B cell (primary cell): ENCODE data around the gene KBTBD3. TPM values are rescaled to one million over a fixed set of nuclear protein-coding genes. Genes with fewer than 3 reads are reported as not detected.

Experiments
- ATAC-seq: fragments of 200-7000 bp; cut with Tn5 transposase; one replicate; pipeline ENCODE4 v1.10.0; 2021; ENCODE audit warnings: low read depth, mild to moderate bottlenecking, moderate number of reproducible peaks, moderate library complexity
- CTCF ChIA-PET: fragments of 350-600 bp; sonication (Branson Sonifier 250); formaldehyde crosslinking; loops from one replicate; lab custom pipeline; 2021; ENCODE audit warnings: antibody characterized with exemption, inconsistent platforms; lab: Charles Lee
- POLR2A ChIA-PET: fragments of 350-600 bp; sonication (Branson Sonifier 250); formaldehyde crosslinking; loops from one replicate; lab custom pipeline; 2021; ENCODE audit warnings: antibody characterized with exemption; lab: Charles Lee
- DNase-seq: peaks from one replicate; pipeline ENCODE4 v3.0.0; 2013
- H2AFZ ChIP-seq: 2 replicates; pipeline ENCODE4 v1.6.1; 2012; ENCODE audit warnings: mild to moderate bottlenecking, low read depth, low read length; ENCODE audit not compliant: insufficient read depth, poor library complexity, severe bottlenecking
- H3K27ac ChIP-seq, 2 donors: 1 replicate in 1 of 2; 2 replicates in 1 of 2; pipeline ENCODE4 v1.5.1; 2012 to 2013; ENCODE audit warnings: low read length in 2 of 2, mild to moderate bottlenecking in 2 of 2, moderate library complexity in 1 of 2
- H3K27me3 ChIP-seq, 4 experiments: fragments of 200-600 bp in 1 of 4; sonication (generic) in 1 of 4; replicated peaks in 1 of 4; 1 replicate in 2 of 4; 2 replicates in 2 of 4; pipeline versions ENCODE4 v1.6.1 to v1.7.0; 2013 to 2016; ENCODE audit warnings: low read length in 3 of 4, mild to moderate bottlenecking in 2 of 4, mixed read lengths in 1 of 4, moderate library complexity in 1 of 4; ENCODE audit not compliant: insufficient read depth in 4 of 4, control insufficient read depth in 3 of 4; ENCODE audit errors: control extremely low read depth in 1 of 4
- H3K36me3 ChIP-seq, 2 experiments: replicated peaks in 1 of 2; 1 replicate in 1 of 2; 2 replicates in 1 of 2; pipeline versions ENCODE4 v1.6.1 to v1.7.1; 2013; ENCODE audit warnings: low read length in 1 of 2; ENCODE audit not compliant: insufficient read depth in 2 of 2, control insufficient read depth in 1 of 2; ENCODE audit errors: control extremely low read depth in 1 of 2, extremely low read depth in 1 of 2
- H3K4me1 ChIP-seq, 2 donors: fragments of 200-600 bp in 1 of 2; sonication (generic) in 1 of 2; 1 replicate in 1 of 2; 2 replicates in 1 of 2; pipeline versions ENCODE4 v1.5.1 to v1.6.1; 2013 to 2017; ENCODE audit warnings: low read length in 2 of 2; ENCODE audit not compliant: control insufficient read depth in 2 of 2, insufficient read depth in 2 of 2
- H3K4me2 ChIP-seq: replicated peaks from 2 replicates; pipeline ENCODE3; 2012; ENCODE audit warnings: mild to moderate bottlenecking, low read depth, low read length; ENCODE audit not compliant: poor library complexity, severe bottlenecking
- H3K4me3 ChIP-seq, 5 experiments: fragments of 200-600 bp in 1 of 5; sonication (generic) in 1 of 5; 1 replicate in 3 of 5; 2 replicates in 2 of 5; pipeline versions ENCODE4 v1.5.1 to v1.7.0; 2011 to 2016; ENCODE audit warnings: low read length in 4 of 5, mild to moderate bottlenecking in 4 of 5, low read depth in 2 of 5, control low read depth in 1 of 5, moderate library complexity in 1 of 5; ENCODE audit not compliant: insufficient read depth in 1 of 5; ENCODE audit errors: control extremely low read depth in 1 of 5, extremely low read depth in 1 of 5
- H3K79me2 ChIP-seq: fragments of 200-600 bp; sonication (generic); one replicate; pipeline ENCODE4 v1.6.0; 2016; ENCODE audit warnings: low read length; ENCODE audit not compliant: control insufficient read depth, insufficient read depth
- H3K9ac ChIP-seq: fragments of 200-600 bp; sonication (generic); 2 replicates; pipeline ENCODE4 v1.6.1; 2017; ENCODE audit warnings: mild to moderate bottlenecking, low read length, moderate library complexity
- H3K9me3 ChIP-seq, 3 donors: one replicate each; pipeline versions ENCODE4 v1.6.1 to v1.7.1; 2013; ENCODE audit warnings: low read length in 2 of 3; ENCODE audit not compliant: control insufficient read depth in 2 of 3, insufficient read depth in 1 of 3; ENCODE audit errors: control extremely low read depth in 1 of 3
- H4K20me1 ChIP-seq: 2 replicates; pipeline ENCODE4 v1.6.0; 2012; ENCODE audit warnings: mild to moderate bottlenecking, low read length; ENCODE audit not compliant: insufficient read depth, control insufficient read depth, poor library complexity, severe bottlenecking
- H3K27ac Mint-ChIP-seq: one replicate; pipeline ENCODE4 v1.8.0; 2021; ENCODE audit warnings: mixed read lengths
- H3K27me3 Mint-ChIP-seq: one replicate; pipeline ENCODE4 v1.8.0; 2021; ENCODE audit warnings: mixed read lengths
- H3K4me1 Mint-ChIP-seq: one replicate; pipeline ENCODE4 v1.8.0; 2021; ENCODE audit warnings: mixed read lengths
- H3K4me3 Mint-ChIP-seq: one replicate; pipeline ENCODE4 v1.8.0; 2021; ENCODE audit warnings: mixed read lengths
- H3K9me3 Mint-ChIP-seq: one replicate; pipeline ENCODE4 v1.8.0; 2022; ENCODE audit warnings: mixed read lengths; ENCODE audit not compliant: insufficient read depth
- CTCF ChIP-seq: fragments of 200-600 bp; IDR thresholded peaks from one replicate; pipeline ENCODE4 v1.8.0; 2022; ENCODE audit warnings: antibody characterized with exemption, mild to moderate bottlenecking
- EZH2 ChIP-seq: IDR thresholded peaks from 2 replicates; pipeline ENCODE4 v1.6.1; 2012; ENCODE audit warnings: borderline replicate concordance, low read depth, mild to moderate bottlenecking, moderate library complexity, low read length; ENCODE audit not compliant: insufficient read depth, poor library complexity, severe bottlenecking
- WGBS: methylation state at CpG from one replicate; pipeline ENCODE4 v1.1.5; 2013; ENCODE audit warnings: missing lambda C conversion rate; ENCODE audit not compliant: insufficient coverage; 5-methylcytosine and 5-hydroxymethylcytosine counted together
- intact Hi-C: fragments of 100-400 bp; cut with micrococcal nuclease; formaldehyde crosslinking; loops from one replicate; pipeline ENCODE4 v1.10.0; 2022
- polyA plus RNA-seq: library from polyadenylated mRNA; depleted of rRNA; stranded (reverse); fragments of >200 nt; gene quantifications from 2 replicates; pipeline ENCODE4 v1.2.3, GENCODE V29; 2012
- total RNA-seq, 2 donors: library from RNA; stranded (reverse); fragments of 120-200 nt in 1 of 2; gene quantifications; 1 replicate in 1 of 2; 2 replicates in 1 of 2; pipeline versions ENCODE4 v1.2.3 to v1.2.4, GENCODE V29; 2013 to 2022

KBTBD3 gene
- total and polyA plus RNA-seq, 2 donors (not counting 1 experiment from before 2014, with no cell fraction given): 1.8 to 15.5 TPM

- Mint-ChIP-seq H3K4me1 (peaks cover 7% of the 10 kb centered on the region), H3K9me3 (no peaks in the 10 kb centered on the region), H3K27me3 (no peaks in the 10 kb centered on the region), H3K27ac (no peak overlapping the region), H3K4me3 (no peak overlapping the region)
- no peak overlapping the region for H3K9ac ChIP-seq
- H4K20me1 ChIP-seq: no peaks in the 10 kb centered on the region
- no peak overlapping the region for H3K4me2 ChIP-seq
- ChIA-PET CTCF (no interaction called here), POLR2A (no interaction called here)
- intact Hi-C loops: no loop called here
- H3K4me1 ChIP-seq: no peaks in the 10 kb centered on the region
- no peak for ATAC-seq
- H3K36me3 ChIP-seq: no peaks in the 10 kb centered on the region
- TF ChIP-seq EZH2: no peak
- no peak for TF ChIP-seq CTCF
- H3K9me3 ChIP-seq: no peaks in the 10 kb centered on the region
- H3K27me3 ChIP-seq: no peaks in the 10 kb centered on the region
- H3K4me3 ChIP-seq: no peak overlapping the region
- no peak overlapping the region for H3K27ac ChIP-seq
- no CpG with 5 or more reads among the region's 3 CpGs for WGBS
- H3K79me2 ChIP-seq: peaks cover 38% of the 10 kb centered on the region
- DNase-seq: no peak
- no peak overlapping the region for H2AFZ ChIP-seq
Observed at GRCh38 chr11:106070606-106071005, 6.5 kb downstream of the KBTBD3 start.

GRCh38 chr11:106063009-106063408 lies 14.1 kb downstream of the KBTBD3 start:
- peak; percentile 47 for ATAC-seq

More at GRCh38 chr11:106063009-106063408, 14.1 kb downstream of the KBTBD3 start:
- H3K4me1 ChIP-seq: peaks cover 4% of the 10 kb centered on the region in 2 donors
- ChIA-PET CTCF (interaction anchor here (1.6 kb wide), 1 partner anchor 14 kb away, joined by 5 read pairs; the partner anchor contains the start of genes AASDHPPT and KBTBD3), POLR2A (no interaction called here)
- peaks cover 23% of the 10 kb centered on the region for H3K79me2 ChIP-seq
- no peak overlapping the region for H3K4me3 ChIP-seq
- Mint-ChIP-seq H3K27ac (no peak overlapping the region), H3K4me3 (no peak overlapping the region), H3K4me1 (peaks cover 11% of the 10 kb centered on the region), H3K27me3 (no peaks in the 10 kb centered on the region), H3K9me3 (no peaks in the 10 kb centered on the region)
- no peak for TF ChIP-seq CTCF
- TF ChIP-seq EZH2: no peak
- H3K27ac ChIP-seq: no peak overlapping the region
- no peaks in the 10 kb centered on the region for H3K27me3 ChIP-seq
- H4K20me1 ChIP-seq: peaks cover 9% of the 10 kb centered on the region
- H2AFZ ChIP-seq: no peak overlapping the region
- no peak overlapping the region for H3K4me2 ChIP-seq
- intact Hi-C loops: no loop called here
- H3K9me3 ChIP-seq: no peaks in the 10 kb centered on the region
- H3K36me3 ChIP-seq: peaks cover 0 to 3% of the 10 kb centered on the region in 2 experiments
- DNase-seq: peak; percentile 30
- H3K9ac ChIP-seq: no peak overlapping the region
